Prostate gland (tissue), 2 donors: ENCODE results near the gene CPSF3. TPM values are rescaled to one million over a fixed set of nuclear protein-coding genes. Genes with fewer than 3 reads are reported as not detected.

Experiments used
- DNase-seq: peaks from one replicate; pipeline ENCODE4 v3.0.0-alpha.2; 2019; ENCODE audit warnings: low spot score
- H3K27ac ChIP-seq, 2 donors: fragments of 200-600 bp; sonication (generic); 2 replicates each; pipeline ENCODE4 v1.5.1; 2017 to 2019
- H3K27me3 ChIP-seq: fragments of 200-600 bp; sonication (generic); replicated peaks from 2 replicates; pipeline ENCODE4 v1.5.1; 2019; ENCODE audit not compliant: insufficient read depth
- H3K36me3 ChIP-seq, 2 donors: fragments of 200-600 bp; sonication (generic); 1 replicate in 1 of 2; 2 replicates in 1 of 2; pipeline versions ENCODE4 v1.5.1 to v1.8.1; 2017 to 2019
- H3K4me1 ChIP-seq: fragments of 200-600 bp; sonication (generic); replicated peaks from 2 replicates; pipeline ENCODE4 v1.5.1; 2019
- H3K4me3 ChIP-seq, 2 donors: fragments of 200-600 bp; sonication (generic); 2 replicates each; pipeline ENCODE4 v1.5.1; 2017 to 2019
- H3K9me3 ChIP-seq: fragments of 200-600 bp; sonication (generic); 2 replicates; pipeline ENCODE4 v1.5.1; 2017
- POLR2A ChIP-seq: fragments of 450-650 bp; IDR thresholded peaks from one replicate; pipeline ENCODE4 v1.6.1; 2016; ENCODE audit warnings: antibody characterized with exemption, mild to moderate bottlenecking
- POLR2AphosphoS5 ChIP-seq: sonication (generic); formaldehyde crosslinking; IDR thresholded peaks from one replicate; pipeline ENCODE4 v1.6.1; 2017; ENCODE audit warnings: antibody characterized with exemption
- WGBS: methylation state at CpG from one replicate; pipeline ENCODE4 v1.1.5; 2018; 5-methylcytosine and 5-hydroxymethylcytosine counted together
- intact Hi-C: fragments of 100-400 bp; cut with DNase I; formaldehyde crosslinking; loops from one replicate; pipeline ENCODE4 v1.14.2; 2022
- total RNA-seq, 2 donors: library from RNA; depleted of rRNA; stranded (reverse); fragments of >200 nt; gene quantifications; one replicate each; pipeline ENCODE4 v1.1.0, GENCODE V29; 2016
- TF ChIP-seq, protein P1 (sequence below), 4 experiments: fragments of 200-600 bp in 2 of 4; fragments of 450-650 bp in 2 of 4; sonication (generic) in 2 of 4; IDR thresholded peaks; 1 replicate in 3 of 4; 2 replicates in 1 of 4; pipeline ENCODE4 v1.5.1; 2016 to 2019; ENCODE audit warnings: antibody characterized with exemption in 4 of 4, mild to moderate bottlenecking in 2 of 4, moderate library complexity in 2 of 4

Gene CPSF3
- total RNA-seq, 2 donors from 2014 or later = 24.8 to 50.8 TPM

DNA sequence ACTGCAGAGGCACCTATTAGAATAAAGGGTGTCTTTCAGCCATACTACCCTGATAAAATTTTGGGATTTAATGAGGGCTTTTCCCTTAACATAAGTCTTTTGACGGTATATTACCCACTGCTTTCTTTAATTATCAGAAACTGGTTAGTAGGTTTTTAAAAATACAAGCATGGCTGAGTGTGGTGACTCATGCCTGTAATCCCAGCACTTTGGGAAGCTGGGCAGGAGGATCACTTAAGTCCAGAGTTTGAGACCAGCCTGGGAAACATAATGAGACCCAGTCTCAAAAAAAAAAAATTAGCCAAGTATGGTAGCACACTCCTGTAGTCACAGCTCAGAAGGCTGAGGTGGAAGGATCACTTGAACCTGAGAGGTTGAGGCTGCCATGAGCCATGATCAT lies 16.1 kb downstream of the CPSF3 start:
- Histone ChIP-seq H3K4me3 (no peak overlapping the region), H3K4me1 (no peaks in the 10 kb centered on the region), H3K9me3 (no peaks in the 10 kb centered on the region), H3K27me3 (no peaks in the 10 kb centered on the region), H3K36me3 (peaks cover 0 to 3% of the 10 kb centered on the region in 2 donors), H3K27ac (no peak overlapping the region)
- intact Hi-C loops = no loop called here
- TF ChIP-seq, protein P1, sequence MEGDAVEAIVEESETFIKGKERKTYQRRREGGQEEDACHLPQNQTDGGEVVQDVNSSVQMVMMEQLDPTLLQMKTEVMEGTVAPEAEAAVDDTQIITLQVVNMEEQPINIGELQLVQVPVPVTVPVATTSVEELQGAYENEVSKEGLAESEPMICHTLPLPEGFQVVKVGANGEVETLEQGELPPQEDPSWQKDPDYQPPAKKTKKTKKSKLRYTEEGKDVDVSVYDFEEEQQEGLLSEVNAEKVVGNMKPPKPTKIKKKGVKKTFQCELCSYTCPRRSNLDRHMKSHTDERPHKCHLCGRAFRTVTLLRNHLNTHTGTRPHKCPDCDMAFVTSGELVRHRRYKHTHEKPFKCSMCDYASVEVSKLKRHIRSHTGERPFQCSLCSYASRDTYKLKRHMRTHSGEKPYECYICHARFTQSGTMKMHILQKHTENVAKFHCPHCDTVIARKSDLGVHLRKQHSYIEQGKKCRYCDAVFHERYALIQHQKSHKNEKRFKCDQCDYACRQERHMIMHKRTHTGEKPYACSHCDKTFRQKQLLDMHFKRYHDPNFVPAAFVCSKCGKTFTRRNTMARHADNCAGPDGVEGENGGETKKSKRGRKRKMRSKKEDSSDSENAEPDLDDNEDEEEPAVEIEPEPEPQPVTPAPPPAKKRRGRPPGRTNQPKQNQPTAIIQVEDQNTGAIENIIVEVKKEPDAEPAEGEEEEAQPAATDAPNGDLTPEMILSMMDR (IDR thresholded peaks at IDR 0.05) = no peak
- TF ChIP-seq POLR2A (no peak), POLR2AphosphoS5 (no peak)
- DNase-seq = no peak
- WGBS = 100% methylated on average over 1 of the region's 1 CpG

DNA sequence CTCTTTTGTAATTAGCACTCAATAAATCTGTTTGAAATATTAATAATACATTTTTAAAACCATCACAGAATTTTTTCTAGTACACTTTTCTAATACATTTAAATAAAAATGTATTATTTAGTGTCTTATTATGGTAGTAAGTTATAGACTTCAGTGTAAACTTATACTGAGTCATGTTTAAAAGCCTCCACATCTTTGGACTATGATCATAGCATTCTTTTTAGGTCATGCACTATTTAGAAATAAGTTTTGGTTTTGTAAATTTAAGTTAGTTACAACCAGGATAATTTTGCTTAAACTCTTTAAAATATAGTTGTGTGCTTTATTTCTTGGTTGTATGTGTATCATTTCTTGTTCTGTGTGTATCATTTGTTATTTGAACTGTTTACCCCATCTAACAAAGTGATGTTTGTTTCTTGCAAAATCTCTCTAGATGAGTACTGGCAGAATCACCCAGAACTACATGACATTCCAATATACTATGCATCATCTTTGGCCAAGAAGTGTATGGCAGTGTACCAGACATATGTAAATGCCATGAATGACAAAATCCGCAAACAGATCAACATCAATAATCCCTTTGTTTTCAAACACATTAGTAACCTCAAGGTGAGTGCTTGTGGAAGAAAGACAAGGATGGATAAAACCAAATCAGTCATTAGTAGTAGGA lies 16.7 kb downstream of the CPSF3 start:
- H3K27ac ChIP-seq = no peak overlapping the region
- H3K27me3 ChIP-seq = no peaks in the 10 kb centered on the region
- TF ChIP-seq POLR2AphosphoS5 (no peak), POLR2A (no peak)
- TF ChIP-seq, protein P1 (IDR thresholded peaks at IDR 0.05) = no peak
- intact Hi-C loops = no loop called here
- no peaks in the 10 kb centered on the region for H3K4me1 ChIP-seq
- WGBS = 91% methylated on average over 1 of the region's 1 CpG
- no peak overlapping the region for H3K4me3 ChIP-seq
- no peaks in the 10 kb centered on the region for H3K9me3 ChIP-seq
- no peaks in the 10 kb centered on the region for H3K36me3 ChIP-seq
- no peak for DNase-seq

DNA sequence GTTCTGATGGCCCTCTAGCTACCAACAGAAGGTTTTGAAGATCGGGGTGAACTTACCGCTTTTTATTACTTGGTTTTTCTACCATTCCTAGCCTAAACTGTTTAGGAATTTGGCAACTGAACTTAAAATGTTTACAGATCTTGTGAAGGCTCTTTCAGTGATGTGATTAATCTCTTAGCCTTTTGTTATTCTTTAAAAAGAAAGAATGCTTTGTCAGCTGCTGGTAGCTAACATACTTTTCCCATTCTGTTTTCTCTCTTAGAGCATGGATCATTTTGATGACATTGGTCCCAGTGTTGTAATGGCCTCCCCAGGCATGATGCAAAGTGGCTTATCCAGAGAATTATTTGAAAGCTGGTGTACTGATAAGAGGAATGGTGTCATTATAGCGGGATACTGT lies 18.1 kb downstream of the CPSF3 start:
- H3K4me3 ChIP-seq = no peak overlapping the region
- no peak for DNase-seq
- H3K9me3 ChIP-seq = no peaks in the 10 kb centered on the region
- TF ChIP-seq POLR2AphosphoS5 (no peak), POLR2A (no peak)
- TF ChIP-seq, protein P1 (IDR thresholded peaks at IDR 0.05) = no peak
- WGBS = 69% methylated on average over 3 of the region's 3 CpGs
- H3K36me3 ChIP-seq = no peaks in the 10 kb centered on the region
- intact Hi-C loops = no loop called here
- no peak overlapping the region for H3K27ac ChIP-seq
- H3K27me3 ChIP-seq = no peaks in the 10 kb centered on the region
- H3K4me1 ChIP-seq = no peaks in the 10 kb centered on the region

DNA sequence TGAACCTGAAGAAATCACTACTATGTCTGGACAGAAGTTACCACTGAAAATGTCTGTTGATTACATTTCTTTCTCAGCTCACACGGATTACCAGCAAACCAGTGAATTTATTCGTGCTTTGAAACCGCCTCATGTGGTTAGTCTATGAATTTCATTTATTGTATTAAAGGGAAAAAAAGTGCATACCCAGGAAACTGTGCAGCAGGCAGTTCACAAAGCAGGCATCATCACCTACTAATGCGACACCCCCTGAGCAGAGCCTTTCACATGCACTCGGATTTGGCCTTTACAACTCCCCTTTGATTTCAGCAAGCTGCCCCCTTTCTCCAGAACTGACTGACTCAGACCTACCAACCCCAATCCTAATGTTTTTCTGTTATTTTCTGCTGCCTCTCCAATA lies 20.1 kb downstream of the CPSF3 start:
- Histone ChIP-seq H3K27me3 (no peaks in the 10 kb centered on the region), H3K9me3 (no peaks in the 10 kb centered on the region), H3K4me1 (no peaks in the 10 kb centered on the region), H3K4me3 (no peak overlapping the region), H3K27ac (no peak overlapping the region), H3K36me3 (no peaks in the 10 kb centered on the region)
- DNase-seq = no peak
- intact Hi-C loops = no loop called here
- 82% methylated on average over 5 of the region's 5 CpGs for WGBS
- TF ChIP-seq, protein P1 (IDR thresholded peaks at IDR 0.05) = no peak
- TF ChIP-seq POLR2AphosphoS5 (no peak), POLR2A (no peak)

DNA sequence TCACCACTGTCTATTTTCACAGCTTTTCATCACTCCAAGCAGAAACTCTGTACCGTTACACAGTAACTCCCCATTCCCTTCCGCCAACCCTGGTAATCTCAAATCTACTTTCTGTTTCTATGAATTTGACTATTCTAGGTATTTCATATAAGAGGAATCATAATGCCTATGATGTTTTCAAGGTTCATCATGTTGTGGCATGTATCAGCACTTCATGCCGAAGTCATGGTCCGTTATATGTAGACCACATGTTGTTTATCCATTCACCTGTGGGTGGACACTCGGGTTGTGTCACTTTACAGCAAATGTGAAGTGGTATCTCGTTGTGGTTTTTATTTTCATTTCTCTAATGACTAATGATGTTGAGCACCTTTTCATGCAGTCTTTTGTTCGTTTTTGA lies 21.6 kb downstream of the CPSF3 start:
- 92% methylated on average over 7 of the region's 7 CpGs for whole genome bisulfite sequencing
- H3K36me3 ChIP-seq = no peaks in the 10 kb centered on the region
- H3K9me3 ChIP-seq = no peaks in the 10 kb centered on the region
- H3K4me1 ChIP-seq = no peaks in the 10 kb centered on the region
- H3K4me3 ChIP-seq = no peak overlapping the region
- H3K27ac ChIP-seq = no peak overlapping the region
- no peak for DNase-seq
- TF ChIP-seq POLR2AphosphoS5 (no peak), POLR2A (no peak)
- TF ChIP-seq, protein P1 (IDR thresholded peaks at IDR 0.05) = no peak
- H3K27me3 ChIP-seq = no peaks in the 10 kb centered on the region
- intact Hi-C loops = no loop called here
